Mammary epithelial cell (primary cell): ENCODE measurements around the gene HINT1.
"Not testable (repeated sequence)": the region's sequence is repeated elsewhere in the genome, so short reads cannot be mapped to it uniquely, and the experiment has no call there.

Experiments
- CTCF ChIP-seq, 2 donors: IDR thresholded peaks in 1 of 2; conservative IDR thresholded peaks in 1 of 2; 2 replicates each; pipeline ENCODE4 v1.5.1; 2011 to 2012; ENCODE audit warnings: inconsistent platforms in 2 of 2, low read length in 2 of 2, mild to moderate bottlenecking in 2 of 2, control low read depth in 1 of 2, low read depth in 1 of 2; ENCODE audit not compliant: insufficient read depth in 1 of 2; ENCODE audit errors: extremely low read depth in 1 of 2
- EZH2 ChIP-seq: IDR thresholded peaks from 2 replicates; pipeline ENCODE4 v1.6.1; 2012; ENCODE audit warnings: low read length, inconsistent platforms, borderline replicate concordance

- not testable (repeated sequence) for TF ChIP-seq CTCF (conservative IDR thresholded peaks at IDR 0.05 in 1 of 2, IDR thresholded peaks at IDR 0.05 in 1 of 2; ENCODE audit: extremely low read depth in 1 of 2, insufficient read depth in 1 of 2, low read depth in 1 of 2, low read length in 2 of 2); EZH2
Measured at GRCh38 chr5:131133091-131133490, 32.0 kb downstream of the HINT1 start.
